Smooth muscle cell (in vitro differentiated cells): ENCODE results near the gene GPC6. TPM values are rescaled to one million over a fixed set of nuclear protein-coding genes. Genes with fewer than 3 reads are reported as not detected.

ENCODE experiments used
- DNase-seq: peaks from one replicate; lab custom pipeline; 2025; ENCODE audit not compliant: unreplicated experiment; lab: John Stamatoyannopoulos, UW
- H2AFZ ChIP-seq: fragments of 200-600 bp; sonication (generic); 2 replicates; pipeline ENCODE4 v1.6.0; 2016; ENCODE audit warnings: antibody characterized with exemption, low read depth, mild to moderate bottlenecking
- H3F3A ChIP-seq: fragments of 200-600 bp; sonication (generic); 2 replicates; pipeline ENCODE4 v1.6.0; 2017; ENCODE audit warnings: antibody characterized with exemption, low read depth
- H3K27ac ChIP-seq: fragments of 200-600 bp; sonication (generic); 2 replicates; pipeline ENCODE4 v1.5.1; 2016; ENCODE audit warnings: low read depth, mild to moderate bottlenecking
- H3K27me3 ChIP-seq: fragments of 200-600 bp; sonication (generic); 2 replicates; pipeline ENCODE4 v1.6.1; 2016; ENCODE audit warnings: low read depth, mild to moderate bottlenecking
- H3K36me3 ChIP-seq: fragments of 200-600 bp; sonication (generic); 2 replicates; pipeline ENCODE4 v1.5.1; 2016; ENCODE audit warnings: low read depth
- H3K4me1 ChIP-seq: fragments of 200-600 bp; sonication (generic); 2 replicates; pipeline ENCODE4 v1.5.1; 2016; ENCODE audit warnings: low read depth
- H3K4me2 ChIP-seq: fragments of 200-600 bp; sonication (generic); 2 replicates; pipeline ENCODE4 v1.6.0; 2016; ENCODE audit warnings: mild to moderate bottlenecking
- H3K4me3 ChIP-seq: fragments of 200-600 bp; sonication (generic); 2 replicates; pipeline ENCODE4 v1.5.1; 2016; ENCODE audit warnings: mild to moderate bottlenecking
- H3K79me2 ChIP-seq: fragments of 200-600 bp; sonication (generic); 2 replicates; pipeline ENCODE4 v1.6.0; 2016; ENCODE audit warnings: low read depth, mild to moderate bottlenecking
- H3K9ac ChIP-seq: fragments of 200-600 bp; sonication (generic); 2 replicates; pipeline ENCODE4 v1.6.0; 2016; ENCODE audit warnings: low read depth
- H3K9me3 ChIP-seq: fragments of 200-600 bp; sonication (generic); replicated peaks from 2 replicates; pipeline ENCODE4 v1.5.1; 2016; ENCODE audit warnings: low read depth
- H4K20me1 ChIP-seq: fragments of 200-600 bp; sonication (generic); 2 replicates; pipeline ENCODE4 v1.6.0; 2016; ENCODE audit warnings: low read depth
- CTCF ChIP-seq: fragments of 200-600 bp; sonication (generic); IDR thresholded peaks from 2 replicates; pipeline ENCODE4 v1.5.1; 2017; ENCODE audit warnings: borderline replicate concordance, mild to moderate bottlenecking, antibody characterized with exemption; ENCODE audit not compliant: insufficient read depth, poor library complexity, severe bottlenecking
- WGBS: methylation state at CpG from one replicate; pipeline ENCODE4 v1.1.7; 2016; ENCODE audit warnings: low lambda C conversion rate; 5-methylcytosine and 5-hydroxymethylcytosine counted together
- polyA plus RNA-seq: library from polyadenylated mRNA; unstranded; fragments of >200 nt; fragmentation: Nextera tagmentation; extraction: Ambion mirVana; gene quantifications from 2 replicates; pipeline ENCODE4 v1.2.1, GENCODE V29; 2016
- total RNA-seq: library from RNA; depleted of rRNA; stranded (reverse); fragments of >200 nt; gene quantifications from 2 replicates; pipeline ENCODE4 v1.2.3, GENCODE V29; 2014

The GPC6 gene
- total and polyA plus RNA-seq, 2 experiments from 2014 or later: 19.7 to 68.5 TPM

GRCh38 chr13:93547886-93548285 lies 321.3 kb downstream of the GPC6 start:
- Histone ChIP-seq H3F3A (no peaks in the 10 kb centered on the region), H3K27ac (no peak overlapping the region), H3K79me2 (no peaks in the 10 kb centered on the region), H3K36me3 (no peaks in the 10 kb centered on the region), H3K4me1 (peaks cover 6% of the 10 kb centered on the region), H3K27me3 (no peaks in the 10 kb centered on the region), H3K9ac (no peak overlapping the region), H4K20me1 (no peaks in the 10 kb centered on the region), H3K9me3 (no peaks in the 10 kb centered on the region), H2AFZ (no peak overlapping the region), H3K4me2 (no peak overlapping the region), H3K4me3 (no peak overlapping the region)
- DNase-seq: no peak
- TF ChIP-seq CTCF: no peak

- H3K36me3 ChIP-seq: no peaks in the 10 kb centered on the region
- WGBS: 87% methylated on average over 4 of the region's 4 CpGs
- H3F3A ChIP-seq: no peaks in the 10 kb centered on the region
- no peak overlapping the region for H3K4me3 ChIP-seq
- H2AFZ ChIP-seq: no peak overlapping the region
- DNase-seq: no peak
- H4K20me1 ChIP-seq: no peaks in the 10 kb centered on the region
- H3K4me1 ChIP-seq: peaks cover 8% of the 10 kb centered on the region
- no peak for TF ChIP-seq CTCF
- H3K27me3 ChIP-seq: no peaks in the 10 kb centered on the region
- no peak overlapping the region for H3K27ac ChIP-seq
- H3K4me2 ChIP-seq: no peak overlapping the region
- no peaks in the 10 kb centered on the region for H3K9me3 ChIP-seq
- H3K9ac ChIP-seq: no peak overlapping the region
- no peaks in the 10 kb centered on the region for H3K79me2 ChIP-seq
These were observed 322.9 kb downstream of the GPC6 start for GRCh38 chr13:93549326-93550005.

GRCh38 chr13:93550236-93550635 lies 323.6 kb downstream of the GPC6 start:
- no peak for DNase-seq
- H3K27me3 ChIP-seq: no peaks in the 10 kb centered on the region
- H3F3A ChIP-seq: no peaks in the 10 kb centered on the region
- no peaks in the 10 kb centered on the region for H4K20me1 ChIP-seq
- H3K9ac ChIP-seq: no peak overlapping the region
- no peaks in the 10 kb centered on the region for H3K9me3 ChIP-seq
- peaks cover 8% of the 10 kb centered on the region for H3K4me1 ChIP-seq
- H3K36me3 ChIP-seq: no peaks in the 10 kb centered on the region
- no peak overlapping the region for H2AFZ ChIP-seq
- no peak overlapping the region for H3K4me2 ChIP-seq
- no peak for TF ChIP-seq CTCF
- H3K27ac ChIP-seq: no peak overlapping the region
- H3K4me3 ChIP-seq: no peak overlapping the region
- H3K79me2 ChIP-seq: no peaks in the 10 kb centered on the region

- H3K79me2 ChIP-seq: no peaks in the 10 kb centered on the region
- H3K9me3 ChIP-seq: no peaks in the 10 kb centered on the region
- peak overlapping the region; percentile 19 for H3K27ac ChIP-seq
- no peak overlapping the region for H3K4me3 ChIP-seq
- no peak for TF ChIP-seq CTCF
- H3K36me3 ChIP-seq: no peaks in the 10 kb centered on the region
- DNase-seq: no peak
- H3K27me3 ChIP-seq: no peaks in the 10 kb centered on the region
- H3K9ac ChIP-seq: no peak overlapping the region
- peaks cover 8% of the 10 kb centered on the region for H3K4me1 ChIP-seq
- H3F3A ChIP-seq: no peaks in the 10 kb centered on the region
- no peaks in the 10 kb centered on the region for H4K20me1 ChIP-seq
- H3K4me2 ChIP-seq: no peak overlapping the region
- H2AFZ ChIP-seq: no peak overlapping the region
These were observed 326.0 kb downstream of the GPC6 start for GRCh38 chr13:93552596-93552995.
